Esophagus muscularis mucosa (tissue), 4 donors: ENCODE measurements around the gene MISP. TPM values are rescaled to one million over a fixed set of nuclear protein-coding genes. Genes with fewer than 3 reads are reported as not detected.

Source experiments
- DNase-seq: peaks from one replicate; pipeline ENCODE4 v3.0.0-alpha.2; 2017; ENCODE audit errors: extremely low spot score
- H3K27ac ChIP-seq, 4 donors: fragments of 200-600 bp; sonication (generic); replicated peaks in 1 of 4; 1 replicate in 3 of 4; 2 replicates in 1 of 4; pipeline ENCODE4 v1.5.1; 2016 to 2019; ENCODE audit warnings: mild to moderate bottlenecking in 1 of 4
- H3K27me3 ChIP-seq, 4 donors: fragments of 200-600 bp; sonication (generic); one replicate each; pipeline versions ENCODE4 v1.5.1 to v1.6.0; 2016 to 2019
- H3K36me3 ChIP-seq, 4 donors: fragments of 200-600 bp; sonication (generic); one replicate each; pipeline ENCODE4 v1.5.1; 2016 to 2019
- H3K4me1 ChIP-seq, 4 donors: fragments of 200-600 bp; sonication (generic); one replicate each; pipeline ENCODE4 v1.5.1; 2016 to 2019
- H3K4me3 ChIP-seq, 4 donors: fragments of 200-600 bp; sonication (generic); 1 replicate in 2 of 4; 2 replicates in 2 of 4; pipeline ENCODE4 v1.5.1; 2016 to 2019; ENCODE audit warnings: mild to moderate bottlenecking in 4 of 4, moderate library complexity in 1 of 4
- H3K9me3 ChIP-seq, 4 donors: fragments of 200-600 bp; sonication (generic); 1 replicate in 3 of 4; 2 replicates in 1 of 4; pipeline ENCODE4 v1.5.1; 2016 to 2019
- EP300 ChIP-seq: sonication (generic); formaldehyde crosslinking; IDR thresholded peaks from one replicate; pipeline ENCODE4 v1.6.1; 2017; ENCODE audit warnings: antibody characterized with exemption
- POLR2A ChIP-seq: fragments of 450-650 bp; IDR thresholded peaks from one replicate; pipeline ENCODE4 v1.6.1; 2017; ENCODE audit warnings: antibody characterized with exemption, moderate library complexity, mild to moderate bottlenecking, low read depth
- POLR2AphosphoS5 ChIP-seq, 2 donors: sonication (generic); formaldehyde crosslinking; IDR thresholded peaks; one replicate each; pipeline ENCODE4 v1.6.1; 2017; ENCODE audit warnings: antibody characterized with exemption in 2 of 2
- WGBS: methylation state at CpG from one replicate; pipeline ENCODE4 v1.1.5; 2018; 5-methylcytosine and 5-hydroxymethylcytosine counted together
- intact Hi-C: fragments of 100-400 bp; cut with DNase I; formaldehyde crosslinking; loops from one replicate; pipeline ENCODE4 v1.15.1; 2023
- total RNA-seq, 4 donors: library from RNA; depleted of rRNA; stranded (reverse); fragments of >200 nt; gene quantifications; one replicate each; pipeline versions ENCODE4 v1.1.0 to v1.2.1, GENCODE V29; 2016
- TF ChIP-seq, protein P1 (sequence below), 3 experiments: fragments of 200-600 bp in 2 of 3; fragments of 450-650 bp in 1 of 3; sonication (generic) in 2 of 3; IDR thresholded peaks; one replicate each; pipeline ENCODE4 v1.5.1; 2017 to 2019; ENCODE audit warnings: antibody characterized with exemption in 3 of 3, mild to moderate bottlenecking in 2 of 3, moderate library complexity in 1 of 3

MISP gene
- total RNA-seq, 4 donors from 2014 or later = 2.0 TPM; not detected in 3

GRCh38 chr19:801030-801860 lies 50.3 kb downstream of the MISP start:
- H3K4me1 ChIP-seq = peaks cover 60 to 75% (median 69%) of the 10 kb centered on the region in 4 donors
- TF ChIP-seq, protein P1, sequence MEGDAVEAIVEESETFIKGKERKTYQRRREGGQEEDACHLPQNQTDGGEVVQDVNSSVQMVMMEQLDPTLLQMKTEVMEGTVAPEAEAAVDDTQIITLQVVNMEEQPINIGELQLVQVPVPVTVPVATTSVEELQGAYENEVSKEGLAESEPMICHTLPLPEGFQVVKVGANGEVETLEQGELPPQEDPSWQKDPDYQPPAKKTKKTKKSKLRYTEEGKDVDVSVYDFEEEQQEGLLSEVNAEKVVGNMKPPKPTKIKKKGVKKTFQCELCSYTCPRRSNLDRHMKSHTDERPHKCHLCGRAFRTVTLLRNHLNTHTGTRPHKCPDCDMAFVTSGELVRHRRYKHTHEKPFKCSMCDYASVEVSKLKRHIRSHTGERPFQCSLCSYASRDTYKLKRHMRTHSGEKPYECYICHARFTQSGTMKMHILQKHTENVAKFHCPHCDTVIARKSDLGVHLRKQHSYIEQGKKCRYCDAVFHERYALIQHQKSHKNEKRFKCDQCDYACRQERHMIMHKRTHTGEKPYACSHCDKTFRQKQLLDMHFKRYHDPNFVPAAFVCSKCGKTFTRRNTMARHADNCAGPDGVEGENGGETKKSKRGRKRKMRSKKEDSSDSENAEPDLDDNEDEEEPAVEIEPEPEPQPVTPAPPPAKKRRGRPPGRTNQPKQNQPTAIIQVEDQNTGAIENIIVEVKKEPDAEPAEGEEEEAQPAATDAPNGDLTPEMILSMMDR (IDR thresholded peaks at IDR 0.05) = no peak
- 19% methylated on average over 6 of the region's 29 CpGs for WGBS
- peak overlapping the region; percentile 23 to 50 (median 36) for H3K4me3 ChIP-seq
- no peaks in the 10 kb centered on the region for H3K27me3 ChIP-seq
- H3K27ac ChIP-seq = peak overlapping the region; percentile 95 to 100 (median 99)
- intact Hi-C loops = loop anchor here (10.0 kb wide), 1 partner anchor 64 kb away; no protein-coding TSS in a partner anchor
- no peak for DNase-seq
- H3K9me3 ChIP-seq = no peaks in the 10 kb centered on the region
- H3K36me3 ChIP-seq = peaks cover 24 to 66% (median 48%) of the 10 kb centered on the region in 4 donors

GRCh38 chr19:801861-802497 lies 51.1 kb downstream of the MISP start:
- WGBS = 43% methylated on average over 11 of the region's 23 CpGs
- H3K36me3 ChIP-seq = peaks cover 31 to 73% (median 55%) of the 10 kb centered on the region in 4 donors
- H3K4me1 ChIP-seq = peaks cover 57 to 70% (median 66%) of the 10 kb centered on the region in 4 donors
- H3K27me3 ChIP-seq = no peaks in the 10 kb centered on the region
- intact Hi-C loops = loop anchor here (10.0 kb wide), 1 partner anchor 63 kb away; no protein-coding TSS in a partner anchor
- no peak for TF ChIP-seq POLR2AphosphoS5 (IDR thresholded peaks at IDR 0.05)
- peak overlapping the region; percentile 23 to 50 (median 36) for H3K4me3 ChIP-seq
- H3K27ac ChIP-seq = peak overlapping the region; percentile 95 to 100 (median 99)
- DNase-seq = no peak
- no peaks in the 10 kb centered on the region for H3K9me3 ChIP-seq

DNA sequence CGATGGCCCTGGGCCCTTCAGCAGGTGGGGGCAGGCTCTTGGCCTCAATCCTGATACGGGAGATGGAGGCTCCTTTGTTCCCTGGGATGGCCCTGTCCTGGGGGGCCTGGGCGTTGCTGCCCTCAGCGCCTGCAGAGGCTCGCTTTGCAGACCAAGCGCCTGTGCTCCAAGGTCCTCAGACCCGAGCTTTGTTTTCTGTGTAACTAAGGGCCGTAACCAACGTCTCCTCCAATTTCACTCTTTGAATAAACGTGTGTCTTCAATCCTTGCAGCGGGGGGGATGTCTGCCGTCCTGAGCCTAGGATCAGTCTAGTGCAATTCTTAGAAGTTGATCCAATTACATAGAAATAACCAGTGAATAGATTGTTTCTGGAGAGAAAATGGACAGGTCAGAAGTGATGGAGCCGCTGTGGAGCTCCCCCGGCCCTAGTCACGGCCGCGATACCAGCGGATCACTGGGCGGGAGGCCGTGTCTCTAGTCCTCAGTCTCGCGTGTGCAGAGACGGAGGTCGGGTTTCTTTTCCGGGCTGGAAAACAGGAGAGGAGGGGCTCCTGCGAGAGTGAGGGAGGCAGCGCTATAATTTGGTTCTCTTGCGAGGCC lies 51.7 kb downstream of the MISP start:
- no peaks in the 10 kb centered on the region for H3K27me3 ChIP-seq
- 31% methylated on average over 22 of the region's 28 CpGs for WGBS
- intact Hi-C loops = loop anchor here (10.0 kb wide), 1 partner anchor 62 kb away; no protein-coding TSS in a partner anchor
- H3K27ac ChIP-seq = peak overlapping the region; percentile 95 to 100 (median 99)
- peaks cover 57 to 70% (median 66%) of the 10 kb centered on the region in 4 donors for H3K4me1 ChIP-seq
- H3K36me3 ChIP-seq = peaks cover 37 to 80% (median 61%) of the 10 kb centered on the region in 4 donors
- TF ChIP-seq EP300 (no peak), POLR2A (no peak), POLR2AphosphoS5 (IDR thresholded peaks at IDR 0.05) (no peak)
- TF ChIP-seq, protein P1 (IDR thresholded peaks at IDR 0.05) = no peak
- DNase-seq = no peak
- peak overlapping the region; percentile 23 to 50 (median 36) for H3K4me3 ChIP-seq
- H3K9me3 ChIP-seq = no peaks in the 10 kb centered on the region

DNA sequence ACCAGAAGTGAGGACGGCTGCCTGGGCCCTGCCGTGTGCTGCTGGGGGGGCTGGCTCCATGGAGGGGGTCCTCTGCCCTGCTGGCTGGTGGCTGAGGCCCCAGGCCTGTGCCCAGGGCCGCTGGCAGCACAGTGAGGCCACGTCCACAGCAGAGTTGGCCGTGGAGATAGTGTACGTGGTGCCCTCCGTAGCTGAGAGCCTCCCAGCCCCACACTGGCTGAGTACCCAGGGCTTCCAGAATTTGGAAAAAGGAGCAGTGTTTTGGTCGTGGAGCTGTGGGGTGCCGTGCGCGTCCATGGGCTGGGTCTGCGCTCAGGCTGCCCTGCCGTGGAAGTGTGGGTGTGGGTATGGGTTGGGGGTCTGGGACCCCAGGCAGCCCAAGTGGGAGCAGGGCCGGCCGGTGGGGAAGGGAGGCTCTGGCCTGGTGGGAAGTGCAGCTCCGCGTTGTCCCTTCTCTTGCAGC lies 52.2 kb downstream of the MISP start:
- no peak for TF ChIP-seq POLR2A
- TF ChIP-seq POLR2AphosphoS5 (IDR thresholded peaks at IDR 0.05) = no peak
- TF ChIP-seq, protein P1 (IDR thresholded peaks at IDR 0.05) = no peak
- no peak for TF ChIP-seq EP300
- Histone ChIP-seq H3K4me3 (peak overlapping the region; percentile 23 to 50 (median 36)), H3K36me3 (peaks cover 42 to 85% (median 67%) of the 10 kb centered on the region in 4 donors), H3K4me1 (peaks cover 57 to 70% (median 66%) of the 10 kb centered on the region in 4 donors), H3K27ac (peak overlapping the region; percentile 95 to 100 (median 99)), H3K27me3 (no peaks in the 10 kb centered on the region), H3K9me3 (no peaks in the 10 kb centered on the region)
- no peak for DNase-seq
- intact Hi-C loops = loop anchor here (10.0 kb wide), 1 partner anchor 62 kb away; no protein-coding TSS in a partner anchor
- WGBS = 60% methylated on average over 15 of the region's 17 CpGs
